Astrocyte of the hippocampus (primary cell): ENCODE results near the gene CGB7.

Experiments used
- DNase-seq: peaks from one replicate; pipeline ENCODE4 v3.0.0; 2011; ENCODE audit warnings: low read depth, low spot score

CGB7 gene

GRCh38 chr19:49057636-49058234 is at the start of gene CGB7:
Gene CGB7 (minus strand): TSS chr19:49057749. CDS start chr19:49055375, 2,374 bp downstream.
- peak; percentile 85 for DNase-seq

GRCh38 chr19:49106648-49107135 is 49.1 kb upstream of the CGB7 start:
- DNase-seq, result peak; percentile 69

- DNase-seq, result no peak
These were observed 46.8 kb upstream of the CGB7 start for GRCh38 chr19:49104229-49104864.

- DNase-seq, result no peak
These were observed 46.0 kb upstream of the CGB7 start for GRCh38 chr19:49103331-49104085.

GRCh38 chr19:49102303-49102702 is 44.8 kb upstream of the CGB7 start:
- no peak for DNase-seq

GRCh38 chr19:49101160-49101559 is 43.6 kb upstream of the CGB7 start:
- no peak for DNase-seq

- DNase-seq, result no peak
These were observed 41.2 kb upstream of the CGB7 start for GRCh38 chr19:49098795-49099194.

GRCh38 chr19:49097453-49098288 is 40.1 kb upstream of the CGB7 start:
- peak; percentile 87 for DNase-seq

- peak; percentile 38 for DNase-seq
These were observed 37.2 kb upstream of the CGB7 start for GRCh38 chr19:49094505-49095482.

- no peak for DNase-seq
These were observed 35.1 kb upstream of the CGB7 start for GRCh38 chr19:49092686-49093085.

- no peak for DNase-seq
These were observed 34.0 kb upstream of the CGB7 start for GRCh38 chr19:49091391-49092038.

GRCh38 chr19:49086296-49086695 is 28.7 kb upstream of the CGB7 start:
- no peak for DNase-seq

GRCh38 chr19:49085868-49086232 is 28.3 kb upstream of the CGB7 start:
- DNase-seq, result no peak

- peak; percentile 100 for DNase-seq
These were observed 27.7 kb upstream of the CGB7 start, which contains the start of gene SNRNP70 for GRCh38 chr19:49085020-49085867. Gene SNRNP70 (plus strand): TSS chr19:49085451. CDS start chr19:49086415, 964 bp downstream.

- no peak for DNase-seq
These were observed 26.9 kb upstream of the CGB7 start for GRCh38 chr19:49084206-49085019.

- no peak for DNase-seq
These were observed 23.7 kb upstream of the CGB7 start for GRCh38 chr19:49081273-49081672.

GRCh38 chr19:49080392-49080791 is 22.8 kb upstream of the CGB7 start:
- DNase-seq, result no peak

GRCh38 chr19:49074869-49075268 is 17.3 kb upstream of the CGB7 start:
- DNase-seq, result peak; percentile 82
